SK-N-SH treated with all-trans-retinoic acid at 6 μM for 48 hours (cell line): ENCODE measurements around the gene TLL1.

Experiments used
- ATAC-seq: fragments of 200-7000 bp; cut with Tn5 transposase; 3 replicates; pipeline ENCODE4 v1.9.1; 2020; ENCODE audit warnings: mild to moderate bottlenecking, moderate library complexity
- ARNTL ChIP-seq: fragments of 450-650 bp; formaldehyde crosslinking; IDR thresholded peaks from 2 replicates; pipeline ENCODE4 v1.5.0; 2020; ENCODE audit warnings: low read depth, mild to moderate bottlenecking, moderate library complexity, borderline replicate concordance
- BACH2 ChIP-seq: fragments of 250-450 bp; sonication (Bioruptor Pico); IDR thresholded peaks from 2 replicates; pipeline ENCODE4 v1.9.0; 2021; ENCODE audit warnings: mild to moderate bottlenecking, borderline replicate concordance
- CSDC2 ChIP-seq: fragments of 250-450 bp; sonication (Bioruptor Pico); IDR thresholded peaks from 2 replicates; pipeline ENCODE4 v1.5.0; 2020; ENCODE audit warnings: mild to moderate bottlenecking, moderate library complexity
- GLIS3 ChIP-seq: fragments of 250-450 bp; sonication (Bioruptor Pico); IDR thresholded peaks from 2 replicates; pipeline ENCODE4 v1.5.0; 2020; ENCODE audit warnings: mild to moderate bottlenecking, moderate library complexity
- PPARA ChIP-seq: fragments of 250-450 bp; sonication (Bioruptor Pico); IDR thresholded peaks from 2 replicates; pipeline ENCODE4 v1.5.0; 2020; ENCODE audit warnings: mild to moderate bottlenecking, borderline replicate concordance
- TCF4 ChIP-seq: fragments of 250-450 bp; sonication (Bioruptor Pico); IDR thresholded peaks from 2 replicates; pipeline ENCODE4 v1.8.0; 2021; ENCODE audit warnings: mild to moderate bottlenecking, moderate library complexity, borderline replicate concordance
- TOX ChIP-seq: fragments of 250-450 bp; sonication (Bioruptor Pico); IDR thresholded peaks from 2 replicates; pipeline ENCODE4 v1.8.0; 2021; ENCODE audit warnings: mild to moderate bottlenecking, moderate library complexity, borderline replicate concordance
- ZC3H10 ChIP-seq: fragments of 250-450 bp; sonication (Bioruptor Pico); IDR thresholded peaks from 2 replicates; pipeline ENCODE4 v1.5.1; 2021; ENCODE audit warnings: mild to moderate bottlenecking, moderate library complexity
- ZNF565 ChIP-seq: fragments of 450-650 bp; formaldehyde crosslinking; conservative IDR thresholded peaks from 2 replicates; pipeline ENCODE4 v1.5.0; 2020; ENCODE audit warnings: low read depth, mild to moderate bottlenecking, moderate library complexity
- TF ChIP-seq, protein P1 (sequence below): fragments of 250-450 bp; sonication (Bioruptor Pico); IDR thresholded peaks from 2 replicates; pipeline ENCODE4 v1.5.1; 2021; ENCODE audit warnings: mild to moderate bottlenecking, moderate library complexity
- TF ChIP-seq, protein P2 (sequence below): fragments of 250-450 bp; sonication (Bioruptor Pico); IDR thresholded peaks from 2 replicates; pipeline ENCODE4 v1.8.0; 2021; ENCODE audit warnings: low read depth, mild to moderate bottlenecking, moderate library complexity, borderline replicate concordance
- TF ChIP-seq, protein P3 (sequence below): fragments of 250-450 bp; sonication (Bioruptor Pico); IDR thresholded peaks from 2 replicates; pipeline ENCODE4 v1.5.0; 2020; ENCODE audit warnings: mild to moderate bottlenecking, moderate library complexity
- TF ChIP-seq, protein P4 (sequence below): fragments of 250-450 bp; sonication (Bioruptor Pico); IDR thresholded peaks from 2 replicates; pipeline ENCODE4 v1.5.1; 2020; ENCODE audit warnings: low read depth, mild to moderate bottlenecking, moderate library complexity
- TF ChIP-seq, protein P5 (sequence below): fragments of 250-450 bp; sonication (Bioruptor Pico); IDR thresholded peaks from 2 replicates; pipeline ENCODE4 v1.8.0; 2020; ENCODE audit warnings: mild to moderate bottlenecking, moderate library complexity, borderline replicate concordance

Gene TLL1

DNA sequence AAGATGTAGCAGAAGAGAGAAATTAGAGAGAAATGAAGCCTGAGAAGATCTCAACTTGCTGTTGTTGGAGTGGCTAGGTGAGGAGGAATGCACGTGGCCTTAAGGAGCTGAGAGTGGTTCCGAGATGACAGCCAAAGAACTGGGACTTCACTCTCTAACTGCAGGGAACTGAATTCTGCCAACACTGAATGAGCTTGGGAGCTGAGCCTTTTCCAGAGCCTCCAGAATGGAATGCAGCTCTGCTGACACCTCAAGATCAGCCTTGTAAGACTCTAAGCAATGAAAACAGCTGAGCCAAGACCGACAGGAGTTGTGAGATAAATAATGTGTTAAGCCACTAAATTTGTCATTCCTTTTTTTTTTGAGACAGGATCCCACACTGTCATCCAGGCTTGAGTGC, 73.0 kb downstream of the TLL1 start (continued):
- TF ChIP-seq, protein P1, sequence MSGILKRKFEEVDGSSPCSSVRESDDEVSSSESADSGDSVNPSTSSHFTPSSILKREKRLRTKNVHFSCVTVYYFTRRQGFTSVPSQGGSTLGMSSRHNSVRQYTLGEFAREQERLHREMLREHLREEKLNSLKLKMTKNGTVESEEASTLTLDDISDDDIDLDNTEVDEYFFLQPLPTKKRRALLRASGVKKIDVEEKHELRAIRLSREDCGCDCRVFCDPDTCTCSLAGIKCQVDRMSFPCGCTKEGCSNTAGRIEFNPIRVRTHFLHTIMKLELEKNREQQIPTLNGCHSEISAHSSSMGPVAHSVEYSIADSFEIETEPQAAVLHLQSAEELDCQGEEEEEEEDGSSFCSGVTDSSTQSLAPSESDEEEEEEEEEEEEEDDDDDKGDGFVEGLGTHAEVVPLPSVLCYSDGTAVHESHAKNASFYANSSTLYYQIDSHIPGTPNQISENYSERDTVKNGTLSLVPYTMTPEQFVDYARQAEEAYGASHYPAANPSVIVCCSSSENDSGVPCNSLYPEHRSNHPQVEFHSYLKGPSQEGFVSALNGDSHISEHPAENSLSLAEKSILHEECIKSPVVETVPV (CRISPR knock-in tag): no peak

DNA sequence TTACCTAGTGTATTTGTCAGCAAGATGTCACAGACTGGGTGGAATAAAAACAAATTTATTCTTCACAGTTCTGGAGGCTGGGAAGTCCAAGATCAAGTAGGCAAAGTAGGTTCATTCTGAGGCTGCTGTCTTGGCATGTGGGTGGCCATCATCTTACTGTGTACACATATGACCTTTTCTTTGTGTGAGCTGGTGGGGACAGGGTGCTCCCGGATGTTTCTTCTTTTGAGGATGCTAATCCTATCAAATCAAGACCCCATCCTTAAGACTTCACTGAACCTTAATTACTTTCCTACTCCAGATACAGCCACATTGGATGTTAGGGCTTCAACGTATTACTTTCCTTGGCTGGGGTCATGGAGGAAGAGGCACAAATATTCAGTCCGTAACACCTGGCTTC, 74.0 kb downstream of the TLL1 start:
- TF ChIP-seq, protein P2, sequence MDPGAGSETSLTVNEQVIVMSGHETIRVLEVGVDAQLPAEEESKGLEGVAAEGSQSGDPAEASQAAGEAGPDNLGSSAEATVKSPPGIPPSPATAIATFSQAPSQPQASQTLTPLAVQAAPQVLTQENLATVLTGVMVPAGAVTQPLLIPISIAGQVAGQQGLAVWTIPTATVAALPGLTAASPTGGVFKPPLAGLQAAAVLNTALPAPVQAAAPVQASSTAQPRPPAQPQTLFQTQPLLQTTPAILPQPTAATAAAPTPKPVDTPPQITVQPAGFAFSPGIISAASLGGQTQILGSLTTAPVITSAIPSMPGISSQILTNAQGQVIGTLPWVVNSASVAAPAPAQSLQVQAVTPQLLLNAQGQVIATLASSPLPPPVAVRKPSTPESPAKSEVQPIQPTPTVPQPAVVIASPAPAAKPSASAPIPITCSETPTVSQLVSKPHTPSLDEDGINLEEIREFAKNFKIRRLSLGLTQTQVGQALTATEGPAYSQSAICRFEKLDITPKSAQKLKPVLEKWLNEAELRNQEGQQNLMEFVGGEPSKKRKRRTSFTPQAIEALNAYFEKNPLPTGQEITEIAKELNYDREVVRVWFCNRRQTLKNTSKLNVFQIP: no peak
- TF ChIP-seq, protein P1 (CRISPR knock-in tag): no peak
- TF ChIP-seq, protein P3, sequence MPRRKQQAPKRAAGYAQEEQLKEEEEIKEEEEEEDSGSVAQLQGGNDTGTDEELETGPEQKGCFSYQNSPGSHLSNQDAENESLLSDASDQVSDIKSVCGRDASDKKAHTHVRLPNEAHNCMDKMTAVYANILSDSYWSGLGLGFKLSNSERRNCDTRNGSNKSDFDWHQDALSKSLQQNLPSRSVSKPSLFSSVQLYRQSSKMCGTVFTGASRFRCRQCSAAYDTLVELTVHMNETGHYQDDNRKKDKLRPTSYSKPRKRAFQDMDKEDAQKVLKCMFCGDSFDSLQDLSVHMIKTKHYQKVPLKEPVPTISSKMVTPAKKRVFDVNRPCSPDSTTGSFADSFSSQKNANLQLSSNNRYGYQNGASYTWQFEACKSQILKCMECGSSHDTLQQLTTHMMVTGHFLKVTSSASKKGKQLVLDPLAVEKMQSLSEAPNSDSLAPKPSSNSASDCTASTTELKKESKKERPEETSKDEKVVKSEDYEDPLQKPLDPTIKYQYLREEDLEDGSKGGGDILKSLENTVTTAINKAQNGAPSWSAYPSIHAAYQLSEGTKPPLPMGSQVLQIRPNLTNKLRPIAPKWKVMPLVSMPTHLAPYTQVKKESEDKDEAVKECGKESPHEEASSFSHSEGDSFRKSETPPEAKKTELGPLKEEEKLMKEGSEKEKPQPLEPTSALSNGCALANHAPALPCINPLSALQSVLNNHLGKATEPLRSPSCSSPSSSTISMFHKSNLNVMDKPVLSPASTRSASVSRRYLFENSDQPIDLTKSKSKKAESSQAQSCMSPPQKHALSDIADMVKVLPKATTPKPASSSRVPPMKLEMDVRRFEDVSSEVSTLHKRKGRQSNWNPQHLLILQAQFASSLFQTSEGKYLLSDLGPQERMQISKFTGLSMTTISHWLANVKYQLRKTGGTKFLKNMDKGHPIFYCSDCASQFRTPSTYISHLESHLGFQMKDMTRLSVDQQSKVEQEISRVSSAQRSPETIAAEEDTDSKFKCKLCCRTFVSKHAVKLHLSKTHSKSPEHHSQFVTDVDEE (CRISPR knock-in tag): no peak
- TF ChIP-seq BACH2 (CRISPR knock-in tag): no peak
- TF ChIP-seq ARNTL (CRISPR knock-in tag): no peak
- no peak for ATAC-seq

DNA sequence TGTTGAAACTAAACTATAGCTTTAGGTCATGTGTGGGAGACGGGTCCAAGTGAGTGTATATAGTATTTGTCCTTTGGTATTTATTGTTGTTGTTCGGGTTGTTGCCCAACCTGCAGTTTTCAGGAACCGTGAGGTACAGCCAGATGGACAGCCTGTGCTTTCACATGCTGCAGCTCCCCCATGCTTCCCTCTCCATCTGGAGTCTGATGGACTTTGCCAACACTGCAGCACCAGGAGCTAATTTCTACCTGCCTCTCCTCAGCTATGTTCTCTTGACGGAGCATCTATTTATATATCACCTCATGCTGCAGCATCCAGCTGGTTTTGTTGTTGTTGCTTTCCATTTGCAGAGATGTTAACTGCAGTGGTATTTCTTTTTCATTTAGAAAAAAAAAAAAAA, 80.1 kb downstream of the TLL1 start:
- TF ChIP-seq ZC3H10 (CRISPR knock-in tag): no peak
- no peak for TF ChIP-seq BACH2 (CRISPR knock-in tag)
- no peak for TF ChIP-seq GLIS3 (CRISPR knock-in tag)
- TF ChIP-seq TCF4 (CRISPR knock-in tag): no peak
- TF ChIP-seq ZNF565 (CRISPR knock-in tag): no peak
- TF ChIP-seq, protein P4, sequence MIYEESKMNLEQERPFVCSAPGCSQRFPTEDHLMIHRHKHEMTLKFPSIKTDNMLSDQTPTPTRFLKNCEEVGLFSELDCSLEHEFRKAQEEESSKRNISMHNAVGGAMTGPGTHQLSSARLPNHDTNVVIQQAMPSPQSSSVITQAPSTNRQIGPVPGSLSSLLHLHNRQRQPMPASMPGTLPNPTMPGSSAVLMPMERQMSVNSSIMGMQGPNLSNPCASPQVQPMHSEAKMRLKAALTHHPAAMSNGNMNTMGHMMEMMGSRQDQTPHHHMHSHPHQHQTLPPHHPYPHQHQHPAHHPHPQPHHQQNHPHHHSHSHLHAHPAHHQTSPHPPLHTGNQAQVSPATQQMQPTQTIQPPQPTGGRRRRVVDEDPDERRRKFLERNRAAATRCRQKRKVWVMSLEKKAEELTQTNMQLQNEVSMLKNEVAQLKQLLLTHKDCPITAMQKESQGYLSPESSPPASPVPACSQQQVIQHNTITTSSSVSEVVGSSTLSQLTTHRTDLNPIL (CRISPR knock-in tag): no peak
- TF ChIP-seq CSDC2 (CRISPR knock-in tag): no peak
- no peak for TF ChIP-seq TOX (CRISPR knock-in tag)
- TF ChIP-seq PPARA (CRISPR knock-in tag): no peak
- TF ChIP-seq, protein P5, sequence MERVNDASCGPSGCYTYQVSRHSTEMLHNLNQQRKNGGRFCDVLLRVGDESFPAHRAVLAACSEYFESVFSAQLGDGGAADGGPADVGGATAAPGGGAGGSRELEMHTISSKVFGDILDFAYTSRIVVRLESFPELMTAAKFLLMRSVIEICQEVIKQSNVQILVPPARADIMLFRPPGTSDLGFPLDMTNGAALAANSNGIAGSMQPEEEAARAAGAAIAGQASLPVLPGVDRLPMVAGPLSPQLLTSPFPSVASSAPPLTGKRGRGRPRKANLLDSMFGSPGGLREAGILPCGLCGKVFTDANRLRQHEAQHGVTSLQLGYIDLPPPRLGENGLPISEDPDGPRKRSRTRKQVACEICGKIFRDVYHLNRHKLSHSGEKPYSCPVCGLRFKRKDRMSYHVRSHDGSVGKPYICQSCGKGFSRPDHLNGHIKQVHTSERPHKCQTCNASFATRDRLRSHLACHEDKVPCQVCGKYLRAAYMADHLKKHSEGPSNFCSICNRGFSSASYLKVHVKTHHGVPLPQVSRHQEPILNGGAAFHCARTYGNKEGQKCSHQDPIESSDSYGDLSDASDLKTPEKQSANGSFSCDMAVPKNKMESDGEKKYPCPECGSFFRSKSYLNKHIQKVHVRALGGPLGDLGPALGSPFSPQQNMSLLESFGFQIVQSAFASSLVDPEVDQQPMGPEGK: no peak
- TF ChIP-seq, protein P3 (CRISPR knock-in tag): no peak
- TF ChIP-seq, protein P2: no peak
- ATAC-seq: no peak
